MM.1S (cell line): ENCODE results near the gene EPHB1.
"Not testable (repeated sequence)": the region's sequence is repeated elsewhere in the genome, so short reads cannot be mapped to it uniquely, and the experiment has no call there.

Experiments used
- DNase-seq: peaks from one replicate; pipeline ENCODE4 v3.0.0-alpha.2; 2015
- H2AFZ ChIP-seq: fragments of 300-600 bp; sonication (generic); 2 replicates; pipeline ENCODE4 v1.6.0; 2016; ENCODE audit warnings: antibody characterized with exemption, low read length
- H3F3A ChIP-seq: fragments of 300-600 bp; sonication (generic); 2 replicates; pipeline ENCODE4 v1.6.1; 2016; ENCODE audit warnings: mild to moderate bottlenecking, antibody characterized with exemption, low read length, moderate library complexity, mixed read lengths; ENCODE audit not compliant: insufficient read depth
- H3K27ac ChIP-seq: fragments of 300-600 bp; sonication (generic); 2 replicates; pipeline ENCODE4 v1.5.1; 2016; ENCODE audit warnings: mild to moderate bottlenecking, low read length
- H3K27me3 ChIP-seq: fragments of 300-600 bp; sonication (generic); replicated peaks from 2 replicates; pipeline ENCODE4 v1.6.0; 2016; ENCODE audit warnings: low read length; ENCODE audit not compliant: insufficient read depth
- H3K36me3 ChIP-seq: fragments of 300-600 bp; sonication (generic); replicated peaks from 2 replicates; pipeline ENCODE4 v1.6.1; 2016; ENCODE audit warnings: mild to moderate bottlenecking, low read length, mixed read lengths; ENCODE audit not compliant: insufficient read depth
- H3K4me1 ChIP-seq: fragments of 300-600 bp; sonication (generic); 2 replicates; pipeline ENCODE4 v1.6.1; 2016; ENCODE audit warnings: low read length, mixed read lengths
- H3K4me2 ChIP-seq: fragments of 300-600 bp; sonication (generic); 2 replicates; pipeline ENCODE4 v1.6.0; 2016; ENCODE audit warnings: low read depth, low read length
- H3K4me3 ChIP-seq: fragments of 300-600 bp; sonication (generic); 2 replicates; pipeline ENCODE4 v1.5.1; 2016; ENCODE audit warnings: low read length, mixed read lengths
- H3K79me2 ChIP-seq: fragments of 300-600 bp; sonication (generic); 2 replicates; pipeline ENCODE4 v1.6.1; 2016; ENCODE audit warnings: mixed run types, low read length, mixed read lengths
- H3K9ac ChIP-seq: fragments of 300-600 bp; sonication (generic); 2 replicates; pipeline ENCODE4 v1.6.1; 2016; ENCODE audit warnings: low read length, mixed read lengths
- H3K9me2 ChIP-seq: fragments of 300-600 bp; sonication (generic); replicated peaks from 2 replicates; pipeline ENCODE4 v1.6.1; 2016; ENCODE audit warnings: mild to moderate bottlenecking, low read length, mixed read lengths; ENCODE audit not compliant: insufficient read depth
- H3K9me3 ChIP-seq: fragments of 300-600 bp; sonication (generic); replicated peaks from 2 replicates; pipeline ENCODE4 v1.6.1; 2016; ENCODE audit warnings: mild to moderate bottlenecking, low read length, mixed read lengths; ENCODE audit not compliant: insufficient read depth
- H4K20me1 ChIP-seq: fragments of 300-600 bp; sonication (generic); 2 replicates; pipeline ENCODE4 v1.6.1; 2016; ENCODE audit warnings: mild to moderate bottlenecking, low read length, moderate library complexity, mixed read lengths; ENCODE audit not compliant: insufficient read depth
- EZH2 ChIP-seq: fragments of 300-600 bp; sonication (generic); optimal IDR thresholded peaks from 2 replicates; pipeline ENCODE3; 2017; ENCODE audit warnings: low read depth, mild to moderate bottlenecking, antibody characterized with exemption, low read length, mixed read lengths
- EZH2phosphoT487 ChIP-seq: fragments of 300-600 bp; sonication (generic); IDR thresholded peaks from 2 replicates; pipeline ENCODE4 v1.6.1; 2018; ENCODE audit warnings: antibody characterized with exemption, low read length
- TF ChIP-seq, protein P1 (sequence below): fragments of 300-600 bp; sonication (generic); IDR thresholded peaks from 2 replicates; pipeline ENCODE4 v1.5.1; 2016; ENCODE audit warnings: antibody characterized with exemption, low read length, mixed read lengths

EPHB1 gene

DNA sequence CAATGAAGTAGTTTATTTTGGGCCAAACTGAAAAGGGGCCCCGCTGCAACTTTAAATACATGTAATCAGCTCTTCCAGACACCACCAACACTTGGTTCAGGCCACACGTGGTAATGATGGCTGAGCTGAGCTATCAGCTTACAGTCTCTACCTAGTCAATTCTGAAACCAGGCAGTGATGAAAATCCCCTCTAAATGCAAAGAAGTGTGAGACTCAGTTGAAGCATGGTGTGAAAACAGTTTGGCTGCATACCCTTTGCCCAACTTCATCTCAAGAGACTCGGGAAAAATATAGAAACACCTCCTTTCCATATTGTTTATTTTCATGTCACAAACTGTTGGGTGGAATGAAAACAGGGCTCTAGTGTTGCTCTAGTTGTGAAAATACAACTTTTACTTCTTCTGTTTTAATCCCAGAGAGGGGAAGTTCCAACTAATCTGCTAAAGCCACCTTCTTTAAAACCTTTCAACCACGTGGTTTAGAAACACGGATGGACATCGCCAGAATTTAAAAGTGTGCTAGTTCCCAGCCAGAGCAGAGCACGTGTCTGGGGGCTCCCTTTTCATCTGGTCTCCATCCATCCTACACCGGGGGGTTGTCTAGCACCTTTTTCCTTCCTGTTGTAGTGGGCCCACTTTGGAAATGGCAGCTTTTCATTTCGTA, 229.1 kb downstream of the EPHB1 start:
- H3K9me3 ChIP-seq = no peaks in the 10 kb centered on the region
- peak; percentile 11 for DNase-seq
- no peak overlapping the region for H3K9ac ChIP-seq
- TF ChIP-seq, protein P1, sequence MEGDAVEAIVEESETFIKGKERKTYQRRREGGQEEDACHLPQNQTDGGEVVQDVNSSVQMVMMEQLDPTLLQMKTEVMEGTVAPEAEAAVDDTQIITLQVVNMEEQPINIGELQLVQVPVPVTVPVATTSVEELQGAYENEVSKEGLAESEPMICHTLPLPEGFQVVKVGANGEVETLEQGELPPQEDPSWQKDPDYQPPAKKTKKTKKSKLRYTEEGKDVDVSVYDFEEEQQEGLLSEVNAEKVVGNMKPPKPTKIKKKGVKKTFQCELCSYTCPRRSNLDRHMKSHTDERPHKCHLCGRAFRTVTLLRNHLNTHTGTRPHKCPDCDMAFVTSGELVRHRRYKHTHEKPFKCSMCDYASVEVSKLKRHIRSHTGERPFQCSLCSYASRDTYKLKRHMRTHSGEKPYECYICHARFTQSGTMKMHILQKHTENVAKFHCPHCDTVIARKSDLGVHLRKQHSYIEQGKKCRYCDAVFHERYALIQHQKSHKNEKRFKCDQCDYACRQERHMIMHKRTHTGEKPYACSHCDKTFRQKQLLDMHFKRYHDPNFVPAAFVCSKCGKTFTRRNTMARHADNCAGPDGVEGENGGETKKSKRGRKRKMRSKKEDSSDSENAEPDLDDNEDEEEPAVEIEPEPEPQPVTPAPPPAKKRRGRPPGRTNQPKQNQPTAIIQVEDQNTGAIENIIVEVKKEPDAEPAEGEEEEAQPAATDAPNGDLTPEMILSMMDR = no peak
- no peak for TF ChIP-seq EZH2phosphoT487
- no peak for TF ChIP-seq EZH2
- no peaks in the 10 kb centered on the region for H3K79me2 ChIP-seq
- H3K4me3 ChIP-seq = no peak overlapping the region
- H3K9me2 ChIP-seq = no peaks in the 10 kb centered on the region
- no peak overlapping the region for H3K4me2 ChIP-seq
- H4K20me1 ChIP-seq = no peaks in the 10 kb centered on the region
- H3K36me3 ChIP-seq = no peaks in the 10 kb centered on the region
- H3K27ac ChIP-seq = no peak overlapping the region
- H3K4me1 ChIP-seq = peaks cover under 1% of the 10 kb centered on the region
- H2AFZ ChIP-seq = no peak overlapping the region
- H3K27me3 ChIP-seq = no peaks in the 10 kb centered on the region
- H3F3A ChIP-seq = no peaks in the 10 kb centered on the region

DNA sequence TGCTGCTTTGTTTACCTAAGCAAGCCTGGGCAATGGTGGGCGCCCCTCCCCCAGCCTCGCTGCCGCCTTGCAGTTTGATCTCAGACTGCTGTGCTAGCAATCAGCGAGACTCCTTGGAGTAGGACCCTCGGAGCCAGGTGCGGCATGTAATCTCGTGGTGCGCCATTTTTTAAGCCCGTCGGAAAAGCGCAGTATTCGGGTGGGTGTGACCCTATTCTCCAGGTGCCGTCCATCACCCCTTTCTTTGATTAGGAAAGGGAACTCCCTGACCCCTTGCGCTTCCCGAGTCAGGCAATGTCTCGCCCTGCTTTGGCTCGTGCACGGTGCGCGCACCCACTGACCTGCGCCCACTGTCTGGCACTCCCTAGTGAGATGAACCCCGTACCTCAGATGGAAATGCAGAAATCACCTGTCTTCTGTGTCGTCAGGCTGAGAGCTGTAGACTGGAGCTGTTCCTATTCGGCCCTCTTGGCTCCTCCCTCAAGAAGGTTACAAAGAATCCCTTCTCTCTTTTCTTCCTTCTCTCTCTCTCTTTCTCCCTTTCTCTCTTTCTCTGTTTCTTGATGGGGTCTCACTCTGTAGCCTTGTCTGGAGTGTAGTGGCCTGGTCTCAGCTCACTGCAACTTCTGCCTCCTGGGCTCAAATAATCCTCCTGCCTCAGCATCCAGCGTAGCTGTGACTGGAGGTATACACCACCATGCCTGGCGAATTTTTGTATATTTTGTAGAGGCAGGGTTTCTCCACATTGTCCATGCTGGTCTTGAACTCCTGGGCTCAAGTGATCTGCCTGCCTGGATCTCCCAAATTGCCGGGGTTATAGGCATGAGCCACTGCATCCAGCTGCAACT, 235.9 kb downstream of the EPHB1 start:
- not testable (repeated sequence) for H3K4me1 ChIP-seq, H4K20me1 ChIP-seq, H2AFZ ChIP-seq, H3K27me3 ChIP-seq, H3K9me2 ChIP-seq, DNase-seq, H3K36me3 ChIP-seq, H3K9ac ChIP-seq, H3K79me2 ChIP-seq, H3K9me3 ChIP-seq, H3F3A ChIP-seq, H3K4me2 ChIP-seq, H3K4me3 ChIP-seq, H3K27ac ChIP-seq

- 0 out of 2 replicates have a peak, but pooled peaks cover 3% of the 10 kb centered on the region for H3F3A ChIP-seq
- no peaks in the 10 kb centered on the region for H3K79me2 ChIP-seq
- H3K4me1 ChIP-seq = peaks cover 6% of the 10 kb centered on the region; the same call in 1 of the 2 replicates
- H2AFZ ChIP-seq = no peak overlapping the region
- no peak overlapping the region for H3K4me2 ChIP-seq
- H3K9me2 ChIP-seq = no peaks in the 10 kb centered on the region
- H3K36me3 ChIP-seq = no peaks in the 10 kb centered on the region
- no peak overlapping the region for H3K4me3 ChIP-seq
- H3K27me3 ChIP-seq = no peaks in the 10 kb centered on the region
- DNase-seq = no peak
- no peaks in the 10 kb centered on the region for H4K20me1 ChIP-seq
- H3K9ac ChIP-seq = no peak overlapping the region
- H3K27ac ChIP-seq = no peak overlapping the region
- H3K9me3 ChIP-seq = no peaks in the 10 kb centered on the region
- TF ChIP-seq EZH2phosphoT487 (no peak), EZH2 (no peak)
- TF ChIP-seq, protein P1 = no peak
These were observed 238.7 kb downstream of the EPHB1 start for GRCh38 chr3:135033737-135034136.
